Measurements from ENCODE around the gene HS3ST6.

GRCh38 chr16:1945559-1946391 is 27.6 kb upstream of the HS3ST6 start:
- no peak for TF ChIP-seq CTCF (IDR thresholded peaks at IDR 0.05; ENCODE audit: poor library complexity)
- no peak for TF ChIP-seq EZH2 (IDR thresholded peaks at IDR 0.05; ENCODE audit: borderline replicate concordance)
- no peak for TF ChIP-seq EZH2phosphoT487 (IDR thresholded peaks at IDR 0.05; ENCODE audit: low read depth, severe bottlenecking, unreplicated experiment)
